AG04449 (cell line): Measurements from ENCODE around the gene CHCHD1.
"Not testable (repeated sequence)": the region's sequence is repeated elsewhere in the genome, so short reads cannot be mapped to it uniquely, and the experiment has no call there.

Source experiments
- CTCF ChIA-PET: fragments of 350-600 bp; formaldehyde crosslinking; extraction: SDS; loops from one replicate; lab custom pipeline; 2021; ENCODE audit warnings: antibody characterized with exemption; lab: Yijun Ruan, JAX
- POLR2A ChIA-PET: fragments of 400-600, 350-600 bp; formaldehyde crosslinking; extraction: SDS; loops from one replicate; lab custom pipeline; 2020; ENCODE audit warnings: antibody characterized with exemption, inconsistent platforms; lab: Yijun Ruan, JAX
- DNase-seq: peaks from one replicate; pipeline ENCODE4 v3.0.0-alpha.2; 2010; ENCODE audit warnings: low read depth, low spot score
- H3K4me3 ChIP-seq: 2 replicates; pipeline ENCODE4 v1.5.1; 2011; ENCODE audit warnings: low read depth, mild to moderate bottlenecking, control low read depth, low read length
- CTCF ChIP-seq: IDR thresholded peaks from one replicate; pipeline ENCODE4 v1.5.1; 2011; ENCODE audit warnings: mild to moderate bottlenecking, moderate library complexity, low read length, control low read depth, inconsistent platforms; ENCODE audit not compliant: insufficient read depth; ENCODE audit errors: missing control alignments

CHCHD1 gene

DNA sequence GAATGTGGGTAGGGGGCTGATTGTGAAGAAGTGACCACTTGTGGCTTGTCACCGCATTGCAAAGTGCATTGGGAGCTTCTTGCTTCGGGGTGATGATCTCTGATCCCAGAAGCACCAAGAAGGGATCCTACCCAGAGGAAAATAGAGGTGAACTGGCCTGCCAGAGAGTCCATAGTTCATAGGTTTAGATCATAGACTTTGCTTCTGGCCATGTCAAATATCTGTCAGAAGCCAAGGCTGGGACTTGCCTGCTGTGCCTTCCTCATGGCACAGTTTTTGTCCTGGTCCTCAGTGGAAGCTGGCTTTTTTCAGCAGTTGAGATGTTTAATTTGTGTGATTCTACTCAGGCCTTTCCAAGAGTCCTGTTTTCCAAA is 4.7 kb downstream of the CHCHD1 start:
- CTCF ChIA-PET = interaction anchor here (0.9 to 1.7 kb wide), 3 partner anchors 24 to 93 kb away, joined by 3 to 6 read pairs (median 3); no protein-coding TSS in a partner anchor
- POLR2A ChIA-PET = interaction anchor here (1.1 to 1.8 kb wide), 5 partner anchors 9 to 24 kb away, joined by 3 to 14 read pairs (median 5); a partner anchor contains a TSS
- peak overlapping the region; percentile 89 for H3K4me3 ChIP-seq
- no peak for DNase-seq
- TF ChIP-seq CTCF = no peak

DNA sequence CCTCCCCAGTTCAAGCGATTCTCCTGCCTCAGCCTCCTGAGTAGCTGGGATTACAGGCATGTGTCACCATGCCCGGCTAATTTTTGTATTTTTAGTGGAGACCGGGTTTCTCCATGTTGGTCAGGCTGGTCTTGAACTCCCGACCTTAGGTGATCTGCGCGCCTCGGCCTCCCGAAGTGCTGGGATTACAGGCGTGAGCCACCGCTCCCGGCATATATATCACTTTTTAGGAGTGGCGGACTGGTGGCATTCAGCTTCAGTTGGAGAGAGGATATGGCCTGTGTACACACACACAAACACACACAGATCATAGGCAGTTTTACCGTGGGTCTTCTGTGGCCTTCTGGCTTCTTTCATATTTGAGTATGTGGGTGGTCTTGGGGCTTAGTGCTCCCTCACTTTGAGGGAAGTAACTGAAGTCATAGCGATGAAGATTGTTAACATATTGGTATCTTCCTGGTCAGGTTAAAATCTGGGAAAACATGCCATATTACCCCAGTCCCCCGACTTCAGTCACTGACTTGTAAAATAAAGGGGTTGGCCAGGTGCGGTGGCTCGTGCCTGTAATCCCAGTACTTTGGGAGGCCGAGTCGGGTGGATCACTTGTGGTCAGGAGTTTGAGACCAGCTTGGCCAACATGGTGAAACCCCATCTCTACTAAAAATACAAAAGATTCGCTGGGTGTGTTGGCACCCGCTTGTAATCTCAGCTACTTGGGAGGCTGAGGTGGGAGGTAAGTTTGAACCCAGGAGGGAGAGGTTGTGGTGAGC is 5.4 kb downstream of the CHCHD1 start:
- ChIA-PET POLR2A (interaction anchor here (0.7 to 1.8 kb wide), 2 partner anchors 15 to 17 kb away, joined by 3 to 14 read pairs; a partner anchor contains a TSS), CTCF (interaction anchor here (1.0 to 1.7 kb wide), 2 partner anchors 23 to 92 kb away, joined by 3 to 6 read pairs; no protein-coding TSS in a partner anchor)
- DNase-seq = not testable (repeated sequence)
- H3K4me3 ChIP-seq = peak overlapping the region; percentile 20; the same call in 1 of the 2 replicates

DNA sequence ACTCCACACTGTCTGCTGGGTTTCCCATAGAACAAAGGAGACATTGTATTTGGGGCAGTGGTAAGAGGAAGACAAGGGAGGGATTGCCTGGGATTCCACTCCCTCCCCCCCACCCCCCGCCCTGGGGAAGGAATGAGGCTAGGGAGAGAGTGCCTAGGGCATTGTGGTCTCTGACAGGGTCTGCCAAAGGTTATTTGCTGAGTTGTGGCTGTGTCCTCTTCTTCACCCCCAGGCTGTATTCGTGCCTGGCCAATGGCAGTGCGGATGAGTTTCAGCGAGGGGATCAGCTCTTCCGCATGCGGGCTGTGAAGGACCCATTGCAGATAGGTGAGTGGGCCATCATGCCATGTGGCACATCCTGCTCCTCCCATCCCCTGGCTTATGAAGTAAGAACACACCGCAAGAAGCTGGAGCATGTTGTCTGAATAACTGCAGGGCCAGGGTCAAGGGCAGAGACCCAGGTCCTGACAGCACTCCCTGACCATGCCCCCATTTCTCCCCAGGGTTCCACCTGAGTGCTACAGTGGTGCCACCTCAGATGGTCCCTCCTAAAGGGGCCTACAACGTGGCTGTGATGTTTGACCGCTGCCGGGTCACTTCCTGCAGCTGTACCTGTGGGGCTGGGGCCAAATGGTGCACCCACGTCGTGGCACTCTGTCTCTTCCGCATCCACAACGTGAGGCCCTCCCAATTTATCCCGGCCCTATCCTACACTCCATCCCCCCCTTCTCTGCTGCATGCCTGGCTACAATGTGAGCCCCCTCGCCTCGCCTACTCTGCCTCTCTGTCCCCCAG is 7.2 kb downstream of the CHCHD1 start:
- TF ChIP-seq CTCF = no peak
- H3K4me3 ChIP-seq = no peak overlapping the region
- POLR2A ChIA-PET = no interaction called here
- DNase-seq = no peak
- CTCF ChIA-PET = interaction anchor here (0.7 kb wide), 1 partner anchor 91 kb away, joined by 3 read pairs; no protein-coding TSS in a partner anchor

GRCh38 chr10:73789659-73790055 is 7.8 kb downstream of the CHCHD1 start:
- no peak overlapping the region for H3K4me3 ChIP-seq
- DNase-seq = no peak
- ChIA-PET POLR2A (no interaction called here), CTCF (interaction anchor here (0.7 kb wide), 1 partner anchor 90 kb away, joined by 3 read pairs; no protein-coding TSS in a partner anchor)
- TF ChIP-seq CTCF = no peak

DNA sequence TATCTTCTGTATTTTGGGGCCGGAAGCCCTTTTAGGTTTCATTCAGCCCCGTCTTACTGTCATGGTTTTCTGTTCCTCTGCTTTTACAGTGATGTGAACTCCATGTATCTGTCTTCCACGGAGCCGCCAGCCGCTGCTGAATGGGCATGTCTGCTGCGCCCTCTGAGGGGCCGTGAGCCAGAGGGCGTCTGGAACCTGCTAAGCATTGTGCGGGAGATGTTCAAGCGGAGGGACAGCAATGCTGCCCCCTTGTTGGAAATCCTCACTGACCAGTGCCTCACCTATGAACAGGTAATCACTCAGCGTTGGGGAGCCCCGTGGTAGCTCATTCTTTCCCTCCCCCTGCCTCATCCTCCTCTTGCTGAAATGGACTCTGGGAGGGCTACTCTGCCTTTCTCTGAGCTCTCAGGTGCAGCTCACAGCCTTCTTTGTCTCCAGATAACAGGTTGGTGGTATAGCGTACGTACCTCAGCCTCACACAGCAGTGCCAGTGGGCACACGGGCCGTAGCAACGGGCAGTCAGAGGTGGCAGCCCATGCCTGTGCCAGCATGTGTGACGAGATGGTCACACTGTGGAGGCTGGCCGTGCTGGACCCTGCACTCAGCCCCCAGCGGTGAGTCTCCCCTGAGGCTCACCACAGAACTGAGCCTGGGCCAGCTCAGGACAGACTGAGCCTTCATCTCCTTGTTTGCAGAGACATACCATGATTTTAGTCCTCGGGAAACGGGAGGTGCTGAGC is 9.2 kb downstream of the CHCHD1 start:
- no peak for TF ChIP-seq CTCF
- ChIA-PET CTCF (no interaction called here), POLR2A (no interaction called here)
- no peak overlapping the region for H3K4me3 ChIP-seq
- no peak for DNase-seq

GRCh38 chr10:73791871-73792400 is 10.1 kb downstream of the CHCHD1 start:
- DNase-seq = no peak
- POLR2A ChIA-PET = no interaction called here
- H3K4me3 ChIP-seq = no peak overlapping the region
- TF ChIP-seq CTCF = no peak
- CTCF ChIA-PET = no interaction called here
